ENCODE measurements around the gene TWNK.

The TWNK gene

GRCh38 chr10:100962351-100963080 is 24.8 kb upstream of the TWNK start:
- no peak for TF ChIP-seq CTCF (IDR thresholded peaks at IDR 0.05; ENCODE audit: low read depth, low read length)
- DNase-seq (ENCODE audit: extremely low read depth, low read depth), result no peak

- no peak for TF ChIP-seq CTCF (IDR thresholded peaks at IDR 0.05; ENCODE audit: low read depth, low read length)
- DNase-seq (ENCODE audit: extremely low read depth, low read depth), result no peak
These were observed 23.5 kb upstream of the TWNK start for GRCh38 chr10:100963826-100964225.

GRCh38 chr10:100965820-100966219 is 21.5 kb upstream of the TWNK start:
- no peak for TF ChIP-seq CTCF (IDR thresholded peaks at IDR 0.05; ENCODE audit: low read depth, low read length)
- DNase-seq (ENCODE audit: extremely low read depth, low read depth), result no peak

GRCh38 chr10:100966887-100967286 is 20.5 kb upstream of the TWNK start:
- no peak for DNase-seq (ENCODE audit: extremely low read depth, low read depth)
- TF ChIP-seq CTCF (IDR thresholded peaks at IDR 0.05; ENCODE audit: low read depth, low read length), result no peak

- no peak for DNase-seq (ENCODE audit: extremely low read depth, low read depth)
These were observed 20.0 kb upstream of the TWNK start for GRCh38 chr10:100967332-100967731.

GRCh38 chr10:100968062-100968736 is 19.1 kb upstream of the TWNK start:
- TF ChIP-seq CTCF (IDR thresholded peaks at IDR 0.05; ENCODE audit: low read depth, low read length), result no peak
- DNase-seq (ENCODE audit: extremely low read depth, low read depth), result no peak

More at GRCh38 chr10:100967332-100967731, 20.0 kb upstream of the TWNK start:
- no peak for TF ChIP-seq CTCF (IDR thresholded peaks at IDR 0.05; ENCODE audit: low read depth, low read length)

- no peak for DNase-seq (ENCODE audit: extremely low read depth, low read depth)
- TF ChIP-seq CTCF (IDR thresholded peaks at IDR 0.05; ENCODE audit: low read depth, low read length), result no peak
These were observed 18.5 kb upstream of the TWNK start for GRCh38 chr10:100968863-100969186.

Measured in AG09319 (cell line).